CD4-positive, alpha-beta T cell (primary cell): ENCODE results near the gene EEFSEC. TPM values are rescaled to one million over a fixed set of nuclear protein-coding genes. Genes with fewer than 3 reads are reported as not detected.

Source experiments
- ATAC-seq: fragments of 200-7000 bp; cut with Tn5 transposase; one replicate; pipeline ENCODE4 v1.10.0; 2022; ENCODE audit warnings: mild to moderate bottlenecking; ENCODE audit not compliant: poor library complexity
- CTCF ChIA-PET: fragments of 350-600 bp; sonication (Branson Sonifier 250); formaldehyde crosslinking; loops from one replicate; lab custom pipeline; 2021; ENCODE audit warnings: antibody characterized with exemption, inconsistent platforms; lab: Charles Lee
- POLR2A ChIA-PET: fragments of 350-600 bp; sonication (Branson Sonifier 250); formaldehyde crosslinking; loops from one replicate; lab custom pipeline; 2021; ENCODE audit warnings: antibody characterized with exemption, inconsistent platforms; lab: Charles Lee
- DNase-seq, 14 experiments: peaks; one replicate each; pipeline ENCODE4 v3.0.0-alpha.2; 2013 to 2020; ENCODE audit warnings: mixed read lengths in 2 of 14
- H3K27ac ChIP-seq, 2 donors: one replicate each; pipeline versions ENCODE4 v1.5.1 to v1.7.0; 2013; ENCODE audit warnings: low read length in 2 of 2, low read depth in 1 of 2, mild to moderate bottlenecking in 1 of 2
- H3K27me3 ChIP-seq, 2 experiments: 1 replicate in 1 of 2; 2 replicates in 1 of 2; pipeline versions ENCODE4 v1.6.1 to v1.7.0; 2013; ENCODE audit warnings: low read length in 2 of 2, control low read depth in 1 of 2, mild to moderate bottlenecking in 1 of 2, moderate library complexity in 1 of 2; ENCODE audit not compliant: insufficient read depth in 2 of 2, control insufficient read depth in 1 of 2
- H3K36me3 ChIP-seq: one replicate; pipeline ENCODE4 v1.6.1; 2013; ENCODE audit warnings: low read length, control low read depth; ENCODE audit not compliant: insufficient read depth
- H3K4me1 ChIP-seq: one replicate; pipeline ENCODE4 v1.6.1; 2013; ENCODE audit warnings: low read length, control low read depth; ENCODE audit not compliant: insufficient read depth
- H3K4me3 ChIP-seq: one replicate; pipeline ENCODE4 v1.5.1; 2013; ENCODE audit warnings: mild to moderate bottlenecking, low read length, moderate library complexity
- H3K9me3 ChIP-seq, 2 experiments: 1 replicate in 1 of 2; 2 replicates in 1 of 2; pipeline versions ENCODE4 v1.6.1 to v1.7.0; 2013; ENCODE audit warnings: low read length in 2 of 2, mild to moderate bottlenecking in 2 of 2, control low read depth in 1 of 2, moderate library complexity in 1 of 2; ENCODE audit not compliant: control insufficient read depth in 1 of 2, insufficient read depth in 1 of 2
- H3K27ac Mint-ChIP-seq: one replicate; pipeline ENCODE4 v1.8.0; 2020; ENCODE audit warnings: mixed read lengths
- H3K27me3 Mint-ChIP-seq: one replicate; pipeline ENCODE4 v1.8.0; 2021; ENCODE audit warnings: mixed read lengths
- H3K36me3 Mint-ChIP-seq: one replicate; pipeline ENCODE4 v1.8.0; 2021; ENCODE audit warnings: low read depth, mixed read lengths
- H3K4me1 Mint-ChIP-seq: one replicate; pipeline ENCODE4 v1.8.0; 2021; ENCODE audit warnings: low read depth, mixed read lengths
- H3K4me3 Mint-ChIP-seq: one replicate; pipeline ENCODE4 v1.8.0; 2020; ENCODE audit warnings: mild to moderate bottlenecking, mixed read lengths
- H3K9me3 Mint-ChIP-seq: one replicate; pipeline ENCODE4 v1.8.0; 2020; ENCODE audit warnings: mixed read lengths
- intact Hi-C, 2 experiments: fragments of 100-400 bp; cut with DNase I in 1 of 2; cut with micrococcal nuclease in 1 of 2; formaldehyde crosslinking; loops; one replicate each; pipeline versions ENCODE4 v1.15.1 to v1.9.0; 2023 to 2025; cut with DNase I, micrococcal nuclease
- total RNA-seq, 174 experiments: library from RNA in 2 of 174; stranded (reverse) in 2 of 174; gene quantifications; one replicate each; pipeline ENCODE4 v1.2.3 and lab custom pipeline; 2021 to 2026
- TF ChIP-seq, protein P1 (sequence below): fragments of 200-600 bp; IDR thresholded peaks from one replicate; pipeline ENCODE4 v1.8.0; 2022; ENCODE audit warnings: antibody characterized with exemption, mild to moderate bottlenecking

EEFSEC gene
- total RNA-seq, 2 experiments from 2014 or later, result 13.1 to 13.9 TPM

DNA sequence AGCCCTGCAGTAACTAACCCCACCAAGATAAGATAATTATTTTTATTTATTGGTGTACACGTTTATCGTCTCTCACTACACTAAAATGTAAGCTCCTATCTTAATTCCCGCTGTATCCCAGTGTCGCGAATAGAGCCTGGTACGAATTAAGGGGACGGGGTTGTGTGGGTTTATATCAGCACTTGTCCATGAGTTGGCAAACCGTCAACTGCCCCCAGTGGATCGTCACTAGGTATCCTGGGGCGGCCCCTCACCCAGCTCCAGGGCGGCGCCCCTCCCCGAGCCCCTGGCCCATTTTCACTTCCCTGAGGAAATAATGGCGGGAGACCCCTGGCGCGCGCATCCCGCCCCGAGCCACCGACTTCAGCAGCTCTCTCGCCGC lies 30.1 kb upstream of the EEFSEC start:
- ChIA-PET CTCF (interaction anchor here (1.2 to 3.4 kb wide), 6 partner anchors 10 to 47 kb away, joined by 4 to 11 read pairs (median 8); partner anchors contain the start of gene EEFSEC), POLR2A (interaction anchor here (0.7 to 3.6 kb wide), 19 partner anchors 10 to 1317 kb away, joined by 3 to 77 read pairs (median 5); partner anchors contain the start of genes EEFSEC, MCM2 and SEC61A1)
- Mint-ChIP-seq H3K4me3 (peak overlapping the region; percentile 95), H3K9me3 (no peaks in the 10 kb centered on the region), H3K27ac (peak overlapping the region; percentile 93), H3K27me3 (no peaks in the 10 kb centered on the region), H3K4me1 (peaks cover 28% of the 10 kb centered on the region), H3K36me3 (peaks cover 20% of the 10 kb centered on the region)
- Histone ChIP-seq H3K27ac (peak overlapping the region; percentile 55 to 83), H3K4me3 (peak overlapping the region; percentile 98), H3K27me3 (no peaks in the 10 kb centered on the region), H3K36me3 (peaks cover 7% of the 10 kb centered on the region), H3K9me3 (no peaks in the 10 kb centered on the region), H3K4me1 (peaks cover 21% of the 10 kb centered on the region)
- TF ChIP-seq, protein P1, sequence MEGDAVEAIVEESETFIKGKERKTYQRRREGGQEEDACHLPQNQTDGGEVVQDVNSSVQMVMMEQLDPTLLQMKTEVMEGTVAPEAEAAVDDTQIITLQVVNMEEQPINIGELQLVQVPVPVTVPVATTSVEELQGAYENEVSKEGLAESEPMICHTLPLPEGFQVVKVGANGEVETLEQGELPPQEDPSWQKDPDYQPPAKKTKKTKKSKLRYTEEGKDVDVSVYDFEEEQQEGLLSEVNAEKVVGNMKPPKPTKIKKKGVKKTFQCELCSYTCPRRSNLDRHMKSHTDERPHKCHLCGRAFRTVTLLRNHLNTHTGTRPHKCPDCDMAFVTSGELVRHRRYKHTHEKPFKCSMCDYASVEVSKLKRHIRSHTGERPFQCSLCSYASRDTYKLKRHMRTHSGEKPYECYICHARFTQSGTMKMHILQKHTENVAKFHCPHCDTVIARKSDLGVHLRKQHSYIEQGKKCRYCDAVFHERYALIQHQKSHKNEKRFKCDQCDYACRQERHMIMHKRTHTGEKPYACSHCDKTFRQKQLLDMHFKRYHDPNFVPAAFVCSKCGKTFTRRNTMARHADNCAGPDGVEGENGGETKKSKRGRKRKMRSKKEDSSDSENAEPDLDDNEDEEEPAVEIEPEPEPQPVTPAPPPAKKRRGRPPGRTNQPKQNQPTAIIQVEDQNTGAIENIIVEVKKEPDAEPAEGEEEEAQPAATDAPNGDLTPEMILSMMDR, result no peak
- DNase-seq (no peak), ATAC-seq (no peak)
- intact Hi-C loops, result loop anchor here in 1 of 2 experiments (1.0 to 10.0 kb wide), 5 partner anchors 30 to 528 kb away; partner anchors contain the start of genes ABTB1, EEFSEC, MCM2 and SEC61A1

DNA sequence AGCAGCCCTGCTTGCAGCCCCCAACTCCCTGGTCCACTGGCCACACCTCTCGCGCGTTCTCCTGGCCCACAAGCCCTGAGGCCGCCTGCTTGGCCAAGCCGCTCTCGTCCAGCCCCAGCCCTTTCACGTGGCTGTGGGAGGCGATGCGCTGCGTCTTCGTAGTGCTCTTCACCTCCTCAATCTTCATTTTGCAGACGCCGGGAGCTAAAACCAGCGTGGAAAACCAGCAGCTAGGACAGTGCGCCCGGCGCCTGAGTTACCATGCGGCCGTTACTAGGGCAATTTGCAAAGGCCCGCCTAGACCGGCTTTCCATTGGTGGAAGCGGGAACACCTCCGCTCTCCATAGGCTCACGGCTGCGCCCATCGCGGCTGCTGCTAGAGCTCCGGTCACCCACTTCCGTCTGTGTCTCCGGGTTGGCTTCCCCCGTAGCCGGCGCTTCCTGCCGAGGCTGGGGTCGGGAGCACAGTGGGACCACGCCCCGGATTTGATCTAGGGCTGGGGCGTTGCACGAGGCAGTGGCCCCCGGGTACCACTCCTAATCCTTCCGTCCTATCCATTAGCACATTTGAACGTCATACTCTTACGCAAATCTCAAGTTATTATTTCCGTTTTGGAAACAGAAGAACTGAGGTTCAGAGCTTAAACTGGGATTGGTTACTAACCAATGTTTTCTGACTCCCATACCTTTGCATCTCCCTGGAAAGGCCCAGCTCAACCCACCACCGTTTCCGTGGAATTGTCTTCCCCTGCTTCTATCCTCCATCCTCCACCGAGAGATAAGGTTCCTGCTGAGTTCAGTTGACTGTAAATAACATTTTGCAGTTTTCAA lies 29.5 kb upstream of the EEFSEC start, which contains the start of gene RUVBL1:
TSS of gene RUVBL1 (minus strand) at position 275 of the 831 bp plus-strand sequence. CDS start at position 187, 88 bp downstream.
- no peaks in the 10 kb centered on the region for H3K27me3 ChIP-seq
- TF ChIP-seq, protein P1, result no peak
- intact Hi-C loops, result loop anchor here (1.0 to 10.0 kb wide), 5 partner anchors 30 to 529 kb away; partner anchors contain the start of genes EEFSEC (in 2 of the 2), ABTB1 (in 1 of the 2), MCM2 (in 1 of the 2) and SEC61A1 (in 1 of the 2)
- peaks cover 21% of the 10 kb centered on the region for H3K4me1 ChIP-seq
- peak within 1 kb of the TSS; percentile 95 for H3K4me3 Mint-ChIP-seq
- H3K27ac ChIP-seq, result peak within 1 kb of the TSS; percentile 67 to 84
- H3K9me3 ChIP-seq, result no peaks in the 10 kb centered on the region
- H3K36me3 Mint-ChIP-seq, result peaks cover 14% of the 10 kb centered on the region
- H3K9me3 Mint-ChIP-seq, result no peaks in the 10 kb centered on the region
- POLR2A ChIA-PET, result interaction anchor here (0.6 to 3.6 kb wide), 23 partner anchors 8 to 1317 kb away, joined by 3 to 77 read pairs (median 5); partner anchors contain the start of genes EEFSEC, MCM2 and SEC61A1
- DNase-seq, result peak; percentile 91 to 99 (median 95)
- peak within 1 kb of the TSS; percentile 93 for H3K27ac Mint-ChIP-seq
- peaks cover 28% of the 10 kb centered on the region for H3K4me1 Mint-ChIP-seq
- peak; percentile 93 for ATAC-seq
- peaks cover 1% of the 10 kb centered on the region for H3K36me3 ChIP-seq
- peak within 1 kb of the TSS; percentile 98 for H3K4me3 ChIP-seq
- no peaks in the 10 kb centered on the region for H3K27me3 Mint-ChIP-seq
- CTCF ChIA-PET, result interaction anchor here (1.2 to 3.4 kb wide), 7 partner anchors 10 to 557 kb away, joined by 4 to 11 read pairs (median 7); partner anchors contain the start of gene EEFSEC

DNA sequence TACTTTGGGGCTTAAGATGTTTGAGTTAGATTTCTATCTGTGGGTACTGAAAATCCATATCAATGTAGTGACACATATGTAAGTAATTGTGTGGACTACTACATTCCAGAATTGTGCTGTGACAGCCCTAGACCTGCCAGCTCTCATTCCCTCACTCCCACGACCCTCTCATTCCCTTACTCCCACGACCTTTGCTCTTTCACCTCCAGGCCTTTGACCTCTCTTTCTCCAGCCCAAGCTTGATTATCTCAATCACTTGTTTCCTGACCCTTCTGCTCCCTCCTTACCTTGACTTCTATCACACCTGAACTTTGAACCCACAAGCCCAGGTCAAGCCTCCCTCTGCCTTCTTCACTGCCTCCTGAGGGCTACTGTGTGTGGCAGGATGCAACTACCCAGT lies 26.0 kb upstream of the EEFSEC start:
- Mint-ChIP-seq H3K4me3 (no peak overlapping the region), H3K27me3 (no peaks in the 10 kb centered on the region), H3K9me3 (no peaks in the 10 kb centered on the region), H3K36me3 (peaks cover 5% of the 10 kb centered on the region), H3K27ac (peak overlapping the region; percentile 69), H3K4me1 (peaks cover 21% of the 10 kb centered on the region)
- TF ChIP-seq, protein P1, result no peak
- Histone ChIP-seq H3K4me1 (peaks cover 21% of the 10 kb centered on the region), H3K36me3 (no peaks in the 10 kb centered on the region), H3K27ac (no peak overlapping the region), H3K4me3 (no peak overlapping the region), H3K27me3 (no peaks in the 10 kb centered on the region), H3K9me3 (peaks cover 0 to 3% of the 10 kb centered on the region in 2 experiments)
- ChIA-PET CTCF (no interaction called here), POLR2A (no interaction called here)
- ATAC-seq (no peak), DNase-seq (no peak)
- intact Hi-C loops, result loop anchor here in 1 of 2 experiments (10.0 kb wide), 2 partner anchors 452 to 532 kb away; partner anchors contain the start of genes ABTB1, MCM2 and TPRA1
